Measurements from ENCODE around the gene FARS2.

GRCh38 chr6:5453546-5453945 lies 192.2 kb downstream of the FARS2 start:
- TF ChIP-seq CTCF (IDR thresholded peaks at IDR 0.05): no peak
- TF ChIP-seq POLR2A (IDR thresholded peaks at IDR 0.05): no peak

Data from esophagus squamous epithelium (tissue), 4 donors.